ENCODE data around the gene KCNA2. TPM values are rescaled to one million over a fixed set of nuclear protein-coding genes. Genes with fewer than 3 reads are reported as not detected.

The KCNA2 gene
- total RNA-seq, 8 experiments from 2014 or later, result 0.43 to 4.0 (median 0.97) TPM

- in situ Hi-C loops (cut with MboI; ENCODE audit: low pct_unique_long_range_greater_than_20kb in 2 of 9, low sequenced_read_pairs in 9 of 9, unreplicated experiment in 9 of 9), result no loop called here
- Histone ChIP-seq H3K27ac (no peak overlapping the region), H3K4me1 (replicated peaks in 1 of 2) (no peaks in the 10 kb centered on the region), H3K4me3 (no peak overlapping the region)
- no peak for ATAC-seq (replicated peaks in 6 of 8)
Measured at GRCh38 chr1:110576441-110576840, 29.7 kb downstream of the KCNA2 start.

GRCh38 chr1:110573314-110573713 is 32.8 kb downstream of the KCNA2 start:
- ATAC-seq (replicated peaks in 6 of 8), result peak in 1 of 8 experiments; percentile 60
- WGBS, 10 experiments, result 0 to 100% (median 85%) methylated on average over 1 of the region's 1 CpG; no CpG with 5 or more reads in 1 of the 10 experiments
- in situ Hi-C loops (cut with MboI; ENCODE audit: low pct_unique_long_range_greater_than_20kb in 2 of 9, low sequenced_read_pairs in 9 of 9, unreplicated experiment in 9 of 9), result no loop called here
- Histone ChIP-seq H3K27ac (no peak overlapping the region), H3K4me3 (no peak overlapping the region), H3K4me1 (replicated peaks in 1 of 2) (no peaks in the 10 kb centered on the region)

GRCh38 chr1:110572751-110573150 is 33.4 kb downstream of the KCNA2 start:
- 44 to 100% (median 80%) methylated on average over 1 to 3 of the region's 3 CpGs; no CpG with 5 or more reads in 2 of the 10 experiments for WGBS, 10 experiments

DNA sequence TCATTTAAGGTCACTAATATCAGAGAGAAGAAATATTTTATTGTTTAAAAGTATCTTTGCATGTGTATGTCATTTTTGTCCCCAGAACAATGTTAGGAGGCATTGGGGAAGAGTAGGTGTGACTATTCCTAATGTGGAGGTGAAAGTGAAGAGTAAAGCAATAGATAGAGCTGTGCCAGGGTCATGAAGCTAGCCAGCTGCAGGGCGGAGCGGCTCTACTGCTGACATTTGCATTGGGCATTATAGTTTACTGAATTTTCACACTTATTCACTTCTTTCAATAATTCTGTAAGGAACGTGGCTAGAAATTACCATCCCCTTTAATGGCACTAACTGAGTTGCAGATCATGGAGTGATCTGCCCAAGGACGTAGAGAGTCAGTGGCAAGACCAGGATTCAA is 35.3 kb downstream of the KCNA2 start:
- WGBS, 10 experiments, result 12 to 92% (median 67%) methylated on average over 2 to 4 of the region's 4 CpGs; no CpG with 5 or more reads in 2 of the 10 experiments
- Histone ChIP-seq H3K4me3 (no peak overlapping the region), H3K27ac (no peak overlapping the region), H3K4me1 (replicated peaks in 1 of 2) (no peaks in the 10 kb centered on the region)
- in situ Hi-C loops (cut with MboI; ENCODE audit: low pct_unique_long_range_greater_than_20kb in 2 of 9, low sequenced_read_pairs in 9 of 9, unreplicated experiment in 9 of 9), result no loop called here
- peak in 3 of 8 experiments; percentile 51 to 77 (median 73) for ATAC-seq (replicated peaks in 6 of 8)

More at GRCh38 chr1:110572751-110573150, 33.4 kb downstream of the KCNA2 start:
- no peaks in the 10 kb centered on the region for H3K4me1 ChIP-seq (replicated peaks in 1 of 2)
- in situ Hi-C loops (cut with MboI; ENCODE audit: low pct_unique_long_range_greater_than_20kb in 2 of 9, low sequenced_read_pairs in 9 of 9, unreplicated experiment in 9 of 9), result no loop called here
- ATAC-seq (replicated peaks in 6 of 8), result no peak
- no peak overlapping the region for H3K27ac ChIP-seq
- no peak overlapping the region for H3K4me3 ChIP-seq

- Histone ChIP-seq H3K4me1 (replicated peaks in 1 of 2) (no peaks in the 10 kb centered on the region), H3K4me3 (no peak overlapping the region), H3K27ac (no peak overlapping the region)
- no peak for ATAC-seq (replicated peaks in 6 of 8)
- WGBS, 10 experiments, result 14 to 81% (median 33%) methylated on average over 2 to 3 of the region's 3 CpGs; no CpG with 5 or more reads in 4 of the 10 experiments
- in situ Hi-C loops (cut with MboI; ENCODE audit: low pct_unique_long_range_greater_than_20kb in 2 of 9, low sequenced_read_pairs in 9 of 9, unreplicated experiment in 9 of 9), result no loop called here
Measured at GRCh38 chr1:110570307-110570706, 35.9 kb downstream of the KCNA2 start.

- 0 to 100% (median 83%) methylated on average over 1 to 3 of the region's 3 CpGs; no CpG with 5 or more reads in 1 of the 10 experiments for WGBS, 10 experiments
- no peak overlapping the region for H3K4me3 ChIP-seq
Measured at GRCh38 chr1:110566836-110567235, 39.3 kb downstream of the KCNA2 start.

DNA sequence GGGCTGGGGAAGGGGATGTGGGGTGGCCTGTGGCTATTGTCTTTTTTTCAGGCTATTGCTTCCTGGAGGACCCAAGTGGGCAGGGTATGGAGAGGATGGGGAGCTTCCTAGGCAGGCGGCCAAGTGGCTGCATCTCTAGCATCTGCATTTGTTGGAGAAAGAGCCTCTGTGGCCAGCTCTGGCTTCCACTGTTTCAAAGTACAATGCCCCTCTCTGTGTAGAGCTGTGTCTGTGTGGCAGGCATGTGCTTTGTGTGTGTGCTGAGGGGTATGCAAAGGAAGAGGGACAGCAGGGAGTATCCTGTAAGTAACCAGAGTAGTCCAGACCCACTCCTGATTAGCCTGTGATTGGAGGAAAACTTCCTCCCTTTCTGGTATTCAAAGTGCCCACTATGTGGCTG is 40.6 kb downstream of the KCNA2 start:
- no peak overlapping the region for H3K27ac ChIP-seq
- 0 to 50% (median 37%) methylated on average over 1 of the region's 1 CpG; no CpG with 5 or more reads in 6 of the 10 experiments for WGBS, 10 experiments
- peak in 4 of 8 experiments; percentile 15 to 73 (median 30) for ATAC-seq (replicated peaks in 6 of 8)
- no peaks in the 10 kb centered on the region for H3K4me1 ChIP-seq (replicated peaks in 1 of 2)
- in situ Hi-C loops (cut with MboI; ENCODE audit: low pct_unique_long_range_greater_than_20kb in 2 of 9, low sequenced_read_pairs in 9 of 9, unreplicated experiment in 9 of 9), result no loop called here
- no peak overlapping the region for H3K4me3 ChIP-seq

More at GRCh38 chr1:110566836-110567235, 39.3 kb downstream of the KCNA2 start:
- no peak overlapping the region for H3K27ac ChIP-seq
- no peak for ATAC-seq (replicated peaks in 6 of 8)
- H3K4me1 ChIP-seq (replicated peaks in 1 of 2), result no peaks in the 10 kb centered on the region
- in situ Hi-C loops (cut with MboI; ENCODE audit: low pct_unique_long_range_greater_than_20kb in 2 of 9, low sequenced_read_pairs in 9 of 9, unreplicated experiment in 9 of 9), result no loop called here

- ATAC-seq (replicated peaks in 6 of 8), result no peak
- no peak overlapping the region for H3K4me3 ChIP-seq
- WGBS, 10 experiments, result 26 to 79% (median 72%) methylated on average over 2 to 4 of the region's 4 CpGs; no CpG with 5 or more reads in 3 of the 10 experiments
- in situ Hi-C loops (cut with MboI; ENCODE audit: low pct_unique_long_range_greater_than_20kb in 2 of 9, low sequenced_read_pairs in 9 of 9, unreplicated experiment in 9 of 9), result no loop called here
- no peaks in the 10 kb centered on the region for H3K4me1 ChIP-seq (replicated peaks in 1 of 2)
- H3K27ac ChIP-seq, result no peak overlapping the region
Measured at GRCh38 chr1:110563089-110563488, 43.1 kb downstream of the KCNA2 start.

- in situ Hi-C loops (cut with MboI; ENCODE audit: low pct_unique_long_range_greater_than_20kb in 2 of 9, low sequenced_read_pairs in 9 of 9, unreplicated experiment in 9 of 9), result no loop called here
- WGBS, 10 experiments, result 0 to 71% (median 57%) methylated on average over 1 to 7 of the region's 7 CpGs; no CpG with 5 or more reads in 3 of the 10 experiments
- no peak for ATAC-seq (replicated peaks in 6 of 8)
Measured at GRCh38 chr1:110561596-110561995, 44.6 kb downstream of the KCNA2 start.

DNA sequence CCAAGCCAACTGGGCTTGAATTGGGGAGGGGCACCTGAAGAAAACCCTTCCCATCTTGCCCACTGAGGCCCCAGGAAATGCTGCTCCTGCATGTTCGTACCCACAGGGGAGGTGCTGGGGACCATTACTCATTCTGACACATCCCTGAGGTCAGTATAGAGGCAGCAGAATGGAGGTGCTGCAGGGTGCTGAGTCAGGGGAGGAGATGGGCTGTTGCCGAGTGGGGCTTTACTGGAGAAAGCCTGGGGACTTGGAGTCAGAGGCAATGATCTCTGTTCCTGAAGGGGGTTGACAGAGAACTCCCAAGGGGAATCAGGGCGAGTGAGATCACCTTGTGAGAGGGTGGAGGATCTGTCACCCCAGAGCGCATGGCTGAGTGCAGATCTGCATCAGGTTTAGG is 47.0 kb downstream of the KCNA2 start:
- in situ Hi-C loops (cut with MboI; ENCODE audit: low pct_unique_long_range_greater_than_20kb in 2 of 9, low sequenced_read_pairs in 9 of 9, unreplicated experiment in 9 of 9), result loop anchor here in 1 of 9 experiments (10.0 kb wide), 1 partner anchor 56 kb away; no protein-coding TSS in a partner anchor
- 0 to 80% (median 20%) methylated on average over 1 to 3 of the region's 4 CpGs; no CpG with 5 or more reads in 5 of the 10 experiments for WGBS, 10 experiments
- no peaks in the 10 kb centered on the region for H3K4me1 ChIP-seq (replicated peaks in 1 of 2)
- H3K27ac ChIP-seq, result no peak overlapping the region
- peak in 4 of 8 experiments; percentile 40 to 51 (median 48) for ATAC-seq (replicated peaks in 6 of 8)
- H3K4me3 ChIP-seq, result no peak overlapping the region

More at GRCh38 chr1:110561596-110561995, 44.6 kb downstream of the KCNA2 start:
- no peak overlapping the region for H3K27ac ChIP-seq
- H3K4me3 ChIP-seq, result no peak overlapping the region
- no peaks in the 10 kb centered on the region for H3K4me1 ChIP-seq (replicated peaks in 1 of 2)

- 35 to 100% (median 69%) methylated on average over 2 to 3 of the region's 3 CpGs; no CpG with 5 or more reads in 3 of the 10 experiments for WGBS, 10 experiments
- Histone ChIP-seq H3K4me3 (no peak overlapping the region), H3K4me1 (replicated peaks in 1 of 2) (no peaks in the 10 kb centered on the region), H3K27ac (no peak overlapping the region)
- in situ Hi-C loops (cut with MboI; ENCODE audit: low pct_unique_long_range_greater_than_20kb in 2 of 9, low sequenced_read_pairs in 9 of 9, unreplicated experiment in 9 of 9), result loop anchor here in 1 of 9 experiments (10.0 kb wide), 1 partner anchor 57 kb away; no protein-coding TSS in a partner anchor
- ATAC-seq (replicated peaks in 6 of 8), result no peak
Measured at GRCh38 chr1:110557481-110557880, 48.7 kb downstream of the KCNA2 start.

GRCh38 chr1:110556471-110556807 is 49.7 kb downstream of the KCNA2 start:
- Histone ChIP-seq H3K27ac (no peak overlapping the region), H3K4me3 (no peak overlapping the region), H3K4me1 (replicated peaks in 1 of 2) (no peaks in the 10 kb centered on the region)
- peak in 2 of 8 experiments; percentile 5 to 10 for ATAC-seq (replicated peaks in 6 of 8)
- in situ Hi-C loops (cut with MboI; ENCODE audit: low pct_unique_long_range_greater_than_20kb in 2 of 9, low sequenced_read_pairs in 9 of 9, unreplicated experiment in 9 of 9), result loop anchor here in 1 of 9 experiments (10.0 kb wide), 1 partner anchor 58 kb away; no protein-coding TSS in a partner anchor
- 40 to 70% (median 61%) methylated on average over 1 to 4 of the region's 5 CpGs; no CpG with 5 or more reads in 6 of the 10 experiments for WGBS, 10 experiments

DNA sequence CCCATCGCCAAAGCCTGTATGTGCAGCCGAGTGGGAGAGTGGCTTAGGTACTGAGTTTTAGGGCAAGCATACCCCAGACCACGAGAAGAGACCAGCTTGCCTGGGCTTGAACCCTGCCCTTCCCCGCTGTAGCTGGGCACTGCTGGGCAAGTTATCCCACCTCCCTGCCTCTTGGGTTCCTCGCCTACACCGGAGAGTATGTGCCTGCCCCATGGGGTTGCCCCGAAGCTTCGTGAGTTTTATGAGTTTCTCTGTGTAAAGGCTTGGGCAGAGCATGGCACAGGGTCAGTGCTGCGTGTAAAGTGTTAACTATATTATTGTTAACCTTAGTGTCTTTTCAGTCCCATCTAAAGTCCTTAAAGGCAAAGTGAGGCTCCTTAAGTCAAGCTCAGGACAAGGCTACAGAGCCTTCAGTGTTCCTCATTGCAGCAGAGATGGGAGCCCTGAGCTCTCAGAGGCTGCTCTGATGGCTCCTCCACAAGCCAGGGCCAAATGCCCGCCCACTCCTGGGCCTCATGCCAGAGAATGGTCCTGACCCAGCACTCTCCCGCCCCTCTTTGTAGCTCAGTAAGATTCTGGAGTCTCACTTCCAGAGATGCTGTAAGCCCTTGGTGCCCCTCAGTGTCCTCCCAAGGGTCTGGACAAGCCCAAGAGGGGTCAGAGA is 50.2 kb downstream of the KCNA2 start:
- peak in 3 of 8 experiments; percentile 30 to 58 (median 36) for ATAC-seq (replicated peaks in 6 of 8)
- WGBS, 10 experiments, result 33 to 80% (median 63%) methylated on average over 1 to 9 of the region's 11 CpGs; no CpG with 5 or more reads in 3 of the 10 experiments
- Histone ChIP-seq H3K4me1 (replicated peaks in 1 of 2) (no peaks in the 10 kb centered on the region), H3K27ac (no peak overlapping the region), H3K4me3 (no peak overlapping the region)
- in situ Hi-C loops (cut with MboI; ENCODE audit: low pct_unique_long_range_greater_than_20kb in 2 of 9, low sequenced_read_pairs in 9 of 9, unreplicated experiment in 9 of 9), result loop anchor here in 1 of 9 experiments (10.0 kb wide), 1 partner anchor 59 kb away; no protein-coding TSS in a partner anchor
